AG08396 (cell line): ENCODE measurements around the gene PAPPA2.
"Not testable (repeated sequence)": the region's sequence is repeated elsewhere in the genome, so short reads cannot be mapped to it uniquely, and the experiment has no call there.

Source experiments
- DNase-seq: peaks from one replicate; pipeline ENCODE4 v3.0.0; 2012; ENCODE audit warnings: low spot score, mixed read lengths

The PAPPA2 gene

DNA sequence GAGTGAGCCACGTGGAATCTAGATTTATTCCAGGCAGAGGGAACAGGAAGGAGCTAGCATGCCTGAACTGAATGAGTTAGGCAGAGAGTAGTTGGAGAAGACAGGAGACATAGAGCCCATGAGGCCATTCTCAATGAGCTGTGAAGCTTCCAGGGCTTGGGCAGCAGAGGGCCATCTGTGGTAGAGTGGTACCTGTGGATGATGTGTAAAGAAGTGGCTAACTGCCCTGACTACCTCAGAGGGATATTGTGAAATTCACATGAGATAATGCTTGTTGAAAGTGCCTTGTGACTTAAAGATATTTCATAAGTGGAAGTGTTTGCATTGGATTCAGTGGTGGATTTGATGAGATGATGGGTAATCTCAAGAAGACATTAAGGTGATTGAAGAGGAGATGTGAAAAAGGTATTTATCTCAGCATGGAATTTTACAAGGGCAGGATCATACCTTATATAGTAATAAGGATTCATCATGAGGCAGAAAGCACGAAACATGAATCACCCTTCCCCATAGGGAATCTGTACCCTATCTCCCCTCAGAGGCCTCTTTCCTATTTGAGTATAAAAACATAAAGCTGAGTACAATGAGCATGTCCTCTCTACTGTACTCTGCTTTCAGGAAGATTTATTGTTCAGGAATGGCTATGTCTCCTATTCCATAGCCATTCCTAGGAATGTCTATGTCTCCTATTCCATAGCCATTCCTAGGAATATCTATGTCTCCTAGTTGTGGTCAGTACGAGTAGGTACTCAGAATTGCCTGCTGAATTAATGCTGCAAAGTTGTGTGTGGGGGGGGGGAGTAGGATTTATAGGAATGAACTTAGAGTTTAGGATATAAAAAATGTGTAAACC lies 146.8 kb downstream of the PAPPA2 start:
- no peak for DNase-seq

DNA sequence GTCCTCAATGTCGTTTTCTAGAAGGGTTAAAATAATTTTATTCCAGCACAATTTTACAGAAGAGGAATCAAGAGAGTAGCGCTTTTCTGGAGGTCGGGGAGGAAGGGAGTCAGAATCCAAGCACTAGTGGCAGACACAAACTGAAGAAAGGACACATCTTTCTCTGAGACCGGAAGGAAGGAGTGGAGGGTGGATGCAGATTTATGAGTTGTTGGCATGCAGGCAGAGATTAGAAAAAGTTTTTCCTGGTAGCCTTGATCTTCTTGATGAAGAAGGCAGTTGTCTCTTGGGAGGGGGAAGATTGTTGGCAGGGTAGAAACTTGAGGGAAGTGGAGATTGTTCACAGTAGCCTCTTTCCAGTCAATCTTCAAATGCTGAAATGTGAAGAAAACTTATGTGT lies 149.8 kb downstream of the PAPPA2 start:
- no peak for DNase-seq

DNA sequence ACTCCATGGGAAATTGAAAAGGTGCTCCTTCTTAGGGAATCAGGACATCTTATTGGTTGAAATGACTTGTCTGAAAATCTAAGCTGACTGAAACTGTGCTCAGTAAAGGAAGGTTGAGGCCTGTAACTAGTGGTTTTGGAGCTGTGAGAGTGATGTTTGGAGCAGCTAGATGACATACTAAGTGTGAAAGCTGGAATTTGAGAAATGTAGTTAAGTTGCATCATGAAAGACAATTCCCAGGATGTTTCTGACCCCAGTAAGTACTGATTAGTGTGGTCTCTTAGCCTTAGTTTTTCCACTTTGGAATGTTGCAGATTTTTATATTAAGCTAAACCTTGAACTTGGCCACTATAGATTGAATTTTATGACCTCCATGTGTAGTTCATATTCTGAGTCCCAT lies 154.9 kb downstream of the PAPPA2 start:
- no peak for DNase-seq

DNA sequence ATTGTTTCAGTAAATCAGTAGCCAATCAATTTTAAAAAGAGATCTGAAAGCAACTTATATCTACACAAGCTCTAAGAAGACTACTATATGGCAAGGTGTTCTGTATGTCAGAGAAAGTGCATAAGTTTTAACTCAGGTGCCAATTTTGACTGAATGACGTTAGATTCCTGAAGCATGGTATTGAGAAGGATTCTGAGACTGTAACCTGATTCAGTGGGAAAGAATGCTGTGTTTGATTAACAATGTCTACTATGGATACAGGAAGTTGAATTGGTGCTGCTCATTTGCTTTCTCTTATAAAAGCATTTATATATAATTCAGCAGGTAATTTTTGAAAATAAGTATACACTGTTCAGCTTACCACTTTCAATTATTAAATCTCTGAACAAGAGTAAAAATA lies 156.3 kb downstream of the PAPPA2 start:
- no peak for DNase-seq

DNA sequence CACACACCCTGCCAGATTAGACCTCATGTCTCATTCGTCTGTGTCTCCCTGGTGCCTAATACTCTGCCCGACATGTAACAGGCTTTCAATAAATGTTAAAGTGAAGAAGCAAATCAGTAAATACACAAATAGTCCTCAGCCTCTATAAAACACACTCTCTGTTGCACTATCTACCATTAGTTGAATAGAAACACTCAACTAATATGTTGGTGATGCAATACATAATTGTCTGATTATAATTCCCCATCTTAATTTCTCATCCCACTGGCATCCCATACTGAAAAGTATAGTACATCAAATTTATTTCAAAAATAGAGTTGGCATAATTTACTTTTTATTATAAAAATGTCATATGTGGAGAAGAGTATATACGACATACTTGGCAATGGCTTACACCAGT lies 162.4 kb downstream of the PAPPA2 start:
- no peak for DNase-seq

DNA sequence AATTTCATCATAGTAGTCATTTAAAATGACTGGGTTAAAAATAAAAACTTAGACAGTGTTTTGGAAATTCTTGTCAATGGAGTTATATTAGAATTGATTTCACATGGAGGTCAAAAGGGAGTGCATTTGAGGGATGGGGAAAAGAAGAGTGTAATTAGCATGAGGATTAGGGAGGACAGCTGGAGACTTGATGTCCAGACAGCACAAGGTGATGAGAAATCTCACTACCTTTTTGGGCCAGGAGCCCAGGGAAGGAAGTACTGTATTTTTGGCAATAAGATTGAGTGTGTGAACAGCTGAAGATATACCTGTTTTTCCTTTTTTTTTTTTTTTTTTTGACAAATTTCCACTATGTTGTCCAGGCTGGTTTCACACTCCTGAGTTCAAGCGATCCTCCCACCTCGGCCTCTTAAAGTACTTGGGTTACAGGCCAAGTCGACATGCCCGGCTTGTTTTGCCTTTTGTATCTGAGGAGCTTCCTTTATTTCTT lies 163.6 kb downstream of the PAPPA2 start:
- no peak for DNase-seq

DNA sequence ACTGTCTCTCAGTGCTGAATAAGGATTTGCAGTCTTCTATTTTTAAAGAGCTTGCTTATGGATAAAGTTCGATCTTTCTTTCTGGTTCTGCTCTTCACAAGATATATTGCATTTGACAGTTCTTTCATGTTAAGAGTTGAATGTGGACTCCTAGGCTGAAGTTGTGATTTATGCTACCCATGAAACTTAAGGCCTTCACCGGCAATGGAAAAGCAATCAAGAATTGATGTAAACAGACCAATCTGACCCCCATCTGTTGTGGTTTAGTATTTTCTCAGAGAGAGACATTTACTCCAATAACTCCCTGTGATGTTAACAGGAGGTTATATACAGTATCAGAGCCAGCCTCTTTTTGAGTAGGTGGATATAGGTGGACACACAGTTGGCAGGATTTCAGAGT lies 165.8 kb downstream of the PAPPA2 start:
- DNase-seq, result no peak

DNA sequence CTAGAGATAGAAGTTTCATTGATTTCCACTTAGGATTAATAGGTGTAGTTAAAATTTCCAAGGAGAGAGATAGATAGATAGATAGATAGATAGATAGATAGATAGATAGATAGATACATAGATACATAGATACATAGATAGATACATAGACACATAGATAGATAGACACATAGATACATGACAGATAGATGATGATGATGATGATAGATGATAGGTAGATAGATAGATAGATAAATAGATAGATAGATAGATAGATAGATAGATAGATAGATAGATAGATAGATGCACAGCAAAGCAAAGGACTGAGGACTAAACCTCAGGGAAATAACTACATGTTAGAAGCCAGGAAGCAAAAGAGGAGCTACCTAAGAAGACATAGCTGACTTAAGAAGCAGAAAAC lies 171.8 kb downstream of the PAPPA2 start:
- DNase-seq, result not testable (repeated sequence)

DNA sequence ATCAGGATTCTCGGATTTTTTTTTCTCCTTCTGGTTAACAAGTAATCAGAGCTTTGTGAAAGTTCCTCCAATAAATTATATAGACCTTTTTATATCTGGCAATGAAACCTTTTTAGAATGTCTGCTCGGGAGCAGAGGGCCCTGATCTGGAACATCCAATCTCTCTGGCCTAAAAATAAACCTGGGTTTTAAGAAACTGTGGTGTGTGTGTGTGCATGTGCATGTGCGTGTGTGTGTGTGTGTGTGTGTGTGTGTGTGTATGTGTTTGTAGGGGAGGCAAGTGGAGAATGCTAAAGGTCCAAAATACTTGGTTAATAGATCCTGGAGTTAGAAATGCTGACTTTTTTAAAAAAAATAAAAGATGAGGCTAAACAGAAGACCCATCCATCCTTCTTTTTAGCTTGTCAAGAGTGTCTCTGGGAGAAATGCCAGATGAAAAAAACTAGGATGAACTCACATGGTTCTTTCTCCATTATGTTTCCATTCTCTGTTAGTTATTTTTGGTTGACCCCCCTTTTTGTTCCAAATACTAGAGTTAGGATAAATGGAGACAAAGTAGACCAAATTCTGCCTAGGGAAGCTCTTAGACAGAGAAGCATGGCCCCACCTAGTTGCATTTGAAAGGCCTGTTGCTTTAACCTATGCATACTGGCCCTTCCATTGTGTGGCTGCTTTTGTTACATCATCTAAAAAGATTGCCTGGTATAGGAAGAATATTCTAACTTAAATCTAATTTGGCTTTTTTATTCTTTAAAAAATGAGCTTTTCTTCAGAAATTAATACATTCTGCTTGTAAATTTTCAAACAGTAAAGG lies 175.9 kb downstream of the PAPPA2 start:
- no peak for DNase-seq

DNA sequence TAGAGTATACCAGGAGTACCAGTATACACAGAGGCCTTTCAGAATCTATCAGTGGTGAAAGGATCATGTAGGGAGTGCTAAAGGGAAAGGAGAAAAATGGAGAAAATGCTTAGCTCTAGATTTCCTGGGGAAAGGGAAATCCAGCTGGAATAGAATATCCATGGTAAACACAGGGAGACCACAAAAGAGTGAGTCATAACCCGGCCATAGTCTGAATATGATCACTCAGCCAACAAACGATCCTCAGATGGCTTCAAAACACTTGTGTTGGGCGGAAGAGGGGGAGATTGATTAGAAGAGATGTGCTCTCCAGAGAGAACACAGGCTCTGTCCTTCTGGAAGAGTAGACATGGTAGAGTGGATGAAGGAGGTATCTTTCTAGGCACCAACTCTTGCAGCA lies 180.6 kb downstream of the PAPPA2 start:
- DNase-seq, result peak; percentile 16

DNA sequence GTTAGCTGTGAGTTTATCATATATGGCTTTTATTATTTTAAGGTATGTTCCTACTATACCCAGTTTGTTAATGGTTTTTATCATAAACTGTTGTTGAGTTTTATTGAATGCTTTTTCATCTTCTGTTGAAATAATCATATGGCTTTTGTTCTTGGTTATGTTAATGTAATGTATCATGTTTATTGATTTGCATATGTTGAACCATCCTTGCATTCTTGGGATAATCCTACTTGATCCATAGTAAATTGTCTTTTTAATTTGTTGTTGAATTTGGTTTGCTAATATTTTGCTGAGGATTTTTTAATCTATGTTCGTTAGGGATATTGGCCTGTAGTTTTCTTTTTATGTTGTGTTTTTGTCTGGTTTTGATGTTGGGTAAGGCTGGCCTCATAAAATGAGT lies 185.6 kb downstream of the PAPPA2 start:
- no peak for DNase-seq

DNA sequence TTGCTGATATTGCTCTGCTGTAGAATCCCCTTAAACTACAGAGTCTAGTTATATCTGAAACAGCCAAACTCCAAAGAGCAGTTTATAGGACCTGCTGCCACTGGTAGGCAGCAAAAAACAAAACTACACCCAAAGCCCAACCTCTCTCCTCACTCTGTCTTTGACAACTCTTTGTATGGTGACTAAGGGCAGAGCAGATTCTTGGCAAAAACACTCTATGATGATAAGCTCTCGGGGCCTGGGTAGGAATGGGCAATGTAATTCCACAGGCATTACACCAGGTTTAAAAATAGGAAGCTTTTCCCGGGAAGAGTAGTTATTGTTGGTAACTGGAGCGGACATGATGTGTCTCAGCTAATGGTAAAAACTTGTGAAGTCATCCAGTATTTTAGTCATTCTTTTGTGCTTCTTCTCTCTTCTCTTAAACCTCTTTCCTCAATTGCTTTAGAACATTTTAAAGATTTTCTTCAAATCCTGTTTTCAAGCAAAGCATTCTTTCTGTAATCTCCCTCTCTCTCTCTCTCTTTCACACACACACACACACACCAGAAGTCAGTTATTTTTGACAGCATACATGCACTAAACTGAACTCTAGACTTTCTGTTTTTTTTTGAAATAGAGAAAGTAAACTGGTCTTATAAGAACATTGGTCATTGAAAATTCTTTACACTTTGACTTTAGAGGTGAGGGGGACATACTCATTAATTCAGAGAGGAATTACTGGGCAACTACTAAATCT lies 193.5 kb downstream of the PAPPA2 start:
- DNase-seq, result peak; percentile 42

DNA sequence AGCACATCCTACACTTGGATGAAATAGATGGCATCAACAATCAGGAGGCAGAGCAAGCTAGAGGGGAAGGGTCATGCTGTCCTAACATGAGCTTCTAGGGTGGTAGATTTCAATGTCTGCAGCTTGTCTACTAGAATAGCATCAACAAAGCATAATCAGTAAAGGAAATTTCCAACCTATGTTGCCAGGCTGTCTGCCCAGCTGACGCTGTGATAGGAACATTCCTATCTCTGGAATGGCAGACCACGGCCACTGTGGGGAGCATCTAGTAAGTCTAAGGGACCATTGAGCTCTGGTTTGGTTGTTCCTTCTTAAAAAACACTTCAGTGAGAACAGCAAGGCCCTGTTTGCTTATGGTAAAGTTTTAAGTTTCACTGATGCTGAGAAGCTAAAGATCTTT lies 206.8 kb downstream of the PAPPA2 start:
- DNase-seq, result no peak

DNA sequence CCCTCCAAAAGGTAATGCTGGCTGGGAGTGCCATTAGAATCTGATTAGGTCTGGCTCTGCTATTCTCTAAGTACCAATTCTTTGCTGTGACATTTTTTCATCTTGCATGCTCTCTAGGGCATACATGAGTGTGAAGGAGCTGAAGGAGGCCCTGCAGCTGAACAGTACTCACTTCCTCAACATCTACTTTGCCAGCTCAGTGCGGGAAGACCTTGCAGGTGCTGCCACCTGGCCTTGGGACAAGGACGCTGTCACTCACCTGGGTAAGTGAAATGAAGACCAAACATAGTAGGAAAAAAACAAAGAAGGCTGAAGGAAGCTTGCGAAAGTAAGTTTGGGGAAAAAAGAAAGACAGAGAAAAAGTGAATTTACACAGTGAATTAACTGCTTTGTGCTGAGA lies 207.9 kb downstream of the PAPPA2 start:
- no peak for DNase-seq

DNA sequence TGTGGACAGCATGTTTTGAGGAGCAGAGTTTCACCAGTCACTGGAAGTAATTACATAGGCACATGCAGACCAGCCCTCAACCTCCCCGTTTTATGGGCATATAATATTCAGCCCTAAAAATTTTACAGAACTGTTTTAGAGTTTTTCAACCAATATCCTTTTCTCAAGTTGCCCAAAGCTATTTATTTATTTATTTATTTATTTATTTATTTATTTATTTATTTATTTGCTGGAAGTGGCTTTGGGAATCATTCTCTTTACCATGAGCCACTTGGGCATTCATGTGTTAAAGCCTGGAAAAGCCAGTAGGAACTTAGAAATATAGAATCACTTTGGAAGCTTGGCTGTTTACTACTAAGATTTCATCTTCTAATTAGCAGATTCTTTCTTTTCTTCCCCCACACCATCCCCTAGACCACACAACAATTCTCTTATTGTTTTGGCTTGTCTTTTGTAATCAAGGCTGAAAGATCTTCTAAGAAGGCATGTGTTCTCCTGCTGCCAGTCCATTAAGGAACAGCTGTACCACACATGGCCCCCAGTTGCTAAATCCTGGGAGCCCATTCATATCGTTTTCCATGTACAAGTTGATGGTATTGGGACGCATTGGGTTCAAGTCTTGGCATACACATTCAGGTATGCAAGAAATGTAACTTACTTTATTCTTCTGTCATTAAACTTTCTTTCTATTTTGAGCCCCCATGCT lies 220.0 kb downstream of the PAPPA2 start:
- DNase-seq, result no peak

DNA sequence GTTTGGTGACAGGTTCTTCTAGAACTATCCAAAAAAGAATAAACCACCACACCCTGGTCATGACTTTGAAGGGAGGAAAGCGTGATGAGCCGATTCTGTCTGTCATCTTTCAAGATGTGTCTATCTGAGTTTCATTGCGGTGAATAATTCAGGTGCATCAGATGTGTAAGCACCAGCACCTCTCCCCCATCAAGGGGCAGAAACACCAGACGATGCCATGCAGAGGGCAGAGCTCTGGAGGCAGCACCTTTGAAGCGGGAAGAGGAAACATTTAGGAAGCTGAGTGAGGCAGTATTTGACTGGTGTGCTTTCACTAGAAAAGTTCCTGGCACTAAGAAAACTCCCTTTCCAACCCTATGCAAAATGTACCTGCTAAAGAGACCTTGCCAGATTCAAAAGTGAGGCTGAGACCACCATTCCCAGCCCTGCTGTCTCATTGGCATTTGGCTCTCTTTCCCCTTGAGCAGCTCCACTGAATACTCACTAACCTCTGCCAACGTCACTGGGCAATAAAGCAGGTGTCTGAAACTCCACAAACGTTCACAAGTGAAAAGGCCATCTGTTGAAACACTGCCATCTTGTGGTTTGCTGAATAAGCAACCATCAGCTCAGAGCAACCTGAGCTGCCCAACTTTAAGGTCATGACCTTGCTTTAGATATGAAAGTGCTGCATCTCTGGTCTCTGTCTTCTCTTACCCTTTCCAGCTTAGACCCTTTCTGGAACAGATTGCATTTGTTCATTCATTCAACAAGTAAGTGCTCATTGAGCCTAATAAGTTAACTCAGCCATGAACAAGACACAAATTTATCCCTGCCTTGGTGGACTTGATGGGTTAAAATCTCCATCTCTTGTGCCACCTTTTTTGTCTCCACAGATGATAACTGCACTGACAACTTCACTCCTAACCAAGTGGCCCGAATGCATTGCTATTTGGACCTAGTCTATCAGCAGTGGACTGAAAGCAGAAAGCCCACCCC lies 228.6 kb downstream of the PAPPA2 start:
- peak; percentile 18 for DNase-seq

DNA sequence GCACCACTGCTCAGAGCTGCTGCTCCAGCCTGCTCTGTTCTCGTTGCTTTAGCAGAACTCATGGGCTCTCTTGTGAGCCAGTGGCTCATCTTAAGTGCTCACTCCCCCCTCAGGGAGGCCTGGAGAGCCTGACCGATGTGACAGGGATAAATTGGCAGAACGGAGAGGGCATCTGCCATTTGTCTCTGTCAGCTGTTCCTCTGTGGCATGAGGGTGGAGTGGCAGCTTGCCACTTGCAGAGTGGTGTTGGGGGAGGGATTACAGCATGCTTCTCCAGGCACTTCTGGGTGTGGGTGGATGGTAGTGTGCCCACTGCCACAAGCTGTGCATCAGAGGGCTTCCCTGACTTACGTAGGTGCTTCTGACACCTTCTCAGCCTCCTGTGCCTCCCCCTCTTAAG lies 229.5 kb downstream of the PAPPA2 start:
- no peak for DNase-seq

DNA sequence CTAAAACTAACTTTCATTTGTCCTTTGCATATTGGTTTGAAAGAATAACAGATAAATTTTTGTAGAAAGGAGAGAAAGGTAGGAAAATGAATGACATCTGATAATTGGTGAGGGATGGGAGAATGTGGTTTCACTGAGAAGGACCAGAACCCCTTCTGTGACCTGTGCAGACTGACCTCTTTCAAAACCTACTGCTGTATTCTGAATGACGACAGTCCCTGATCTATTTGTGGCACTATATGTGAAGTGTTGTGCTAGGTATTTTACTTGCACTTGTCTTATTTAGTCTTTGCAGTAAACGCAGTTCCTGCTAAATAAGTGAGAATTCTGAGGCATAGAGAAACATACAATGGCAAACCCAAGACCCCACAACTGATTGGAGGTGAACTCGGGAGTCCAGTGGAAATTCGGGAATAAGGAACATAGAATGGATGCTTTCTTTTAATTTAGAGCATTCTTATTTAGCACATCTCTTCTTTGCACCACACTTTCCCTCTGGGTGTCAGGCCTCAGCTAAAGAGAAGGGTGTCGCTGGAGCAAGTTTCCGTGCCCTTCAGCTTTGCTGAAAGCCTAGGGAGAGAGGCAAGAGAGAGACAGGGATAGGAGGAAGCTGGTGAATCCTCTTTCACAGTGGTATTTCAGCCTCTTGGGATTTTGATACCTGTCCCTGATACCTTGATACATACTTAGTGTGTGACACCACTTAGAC lies 230.2 kb downstream of the PAPPA2 start:
- DNase-seq, result no peak

DNA sequence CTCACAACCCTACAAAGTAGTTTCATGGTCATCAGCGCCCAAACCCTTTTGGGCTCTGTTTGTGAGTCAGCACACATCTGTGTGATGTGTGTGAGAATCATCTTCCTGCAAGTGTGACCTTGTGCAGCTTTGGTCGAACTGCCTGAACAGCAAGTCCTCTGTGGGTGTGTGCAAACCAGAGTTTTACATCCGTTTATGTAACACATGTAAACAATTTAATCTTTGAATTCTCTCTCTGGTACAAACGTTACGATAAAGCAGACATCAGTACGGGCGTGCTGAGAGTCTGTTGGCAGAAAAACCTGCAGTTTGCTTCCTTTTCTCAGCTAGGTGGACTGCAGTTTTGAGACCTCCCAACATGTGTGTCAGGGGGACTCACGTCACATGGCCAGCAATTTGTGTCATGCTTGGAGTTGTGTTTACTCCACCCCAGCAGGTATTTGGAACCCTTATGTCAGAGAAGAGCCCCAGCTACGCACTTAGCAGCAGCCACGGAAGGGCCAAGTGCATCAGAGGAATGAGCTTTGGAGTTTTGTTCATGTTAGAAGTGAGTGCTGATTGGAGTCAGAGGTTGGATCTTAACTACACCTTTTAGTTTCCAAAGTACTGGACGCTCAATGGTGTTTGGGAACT lies 230.8 kb downstream of the PAPPA2 start:
- DNase-seq, result no peak

DNA sequence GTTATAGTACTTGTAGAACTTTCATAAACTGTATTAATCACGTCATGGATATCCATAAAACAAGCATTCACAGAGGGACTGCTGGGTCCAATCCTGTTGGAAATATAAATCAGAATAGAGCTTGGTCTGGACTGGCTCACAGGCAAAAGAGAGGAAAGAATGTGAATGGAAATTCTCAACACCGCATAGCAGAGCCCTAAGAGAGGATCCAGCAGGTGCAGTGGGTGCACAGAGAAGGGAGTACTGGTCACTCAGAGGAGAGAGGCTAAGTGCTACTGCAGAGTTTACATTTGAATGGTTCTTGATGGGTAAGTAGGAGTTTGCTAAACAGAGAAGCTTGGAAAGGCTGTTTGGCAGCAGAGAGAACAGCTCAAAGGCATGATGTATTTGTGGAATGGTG lies 231.7 kb downstream of the PAPPA2 start:
- DNase-seq, result no peak
